Ovary (tissue), 3 donors: Measurements from ENCODE around the gene NHSL2.

ENCODE experiments used
- CTCF ChIP-seq, 3 donors: fragments of 450-650 bp in 2 of 3; fragments of 200-600 bp in 1 of 3; IDR thresholded peaks; one replicate each; pipeline versions ENCODE4 v1.5.1 to v1.8.0; 2016 to 2022; ENCODE audit warnings: antibody characterized with exemption in 3 of 3, mild to moderate bottlenecking in 1 of 3
- EP300 ChIP-seq: sonication (generic); formaldehyde crosslinking; IDR thresholded peaks from one replicate; pipeline ENCODE4 v1.6.1; 2017; ENCODE audit warnings: antibody characterized with exemption
- POLR2A ChIP-seq: fragments of 450-650 bp; IDR thresholded peaks from one replicate; pipeline ENCODE4 v1.6.1; 2017; ENCODE audit warnings: antibody characterized with exemption, mild to moderate bottlenecking, moderate library complexity
- donor health status: DM: no; HTN: no; CAD: no.

- no peak for TF ChIP-seq CTCF (IDR thresholded peaks at IDR 0.05)
- TF ChIP-seq POLR2A, result no peak
- TF ChIP-seq EP300, result no peak
These were observed 214.8 kb downstream of the NHSL2 start for GRCh38 chrX:72125331-72126047.
